ENCODE measurements around the gene ZC3H4.

DNA sequence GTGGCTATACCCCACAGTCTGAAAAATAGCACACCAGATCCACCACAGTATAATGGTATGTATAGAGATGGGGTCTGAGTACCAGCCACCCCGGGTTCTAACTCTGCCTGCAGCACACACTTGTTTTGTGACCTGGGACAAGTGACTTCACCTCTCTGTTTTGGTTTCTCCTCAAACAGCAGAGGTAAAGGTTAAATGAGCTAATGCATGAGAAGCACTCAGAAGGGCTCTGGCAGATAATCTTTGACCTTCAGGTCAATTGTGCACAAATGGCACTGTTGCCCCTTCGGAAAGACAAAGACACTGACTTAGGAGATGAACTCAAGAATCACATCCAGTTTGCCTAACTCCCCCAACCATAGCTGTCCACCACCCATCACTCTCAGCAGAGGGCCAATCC is 7.7 kb downstream of the ZC3H4 start:
- TF ChIP-seq, protein P1, sequence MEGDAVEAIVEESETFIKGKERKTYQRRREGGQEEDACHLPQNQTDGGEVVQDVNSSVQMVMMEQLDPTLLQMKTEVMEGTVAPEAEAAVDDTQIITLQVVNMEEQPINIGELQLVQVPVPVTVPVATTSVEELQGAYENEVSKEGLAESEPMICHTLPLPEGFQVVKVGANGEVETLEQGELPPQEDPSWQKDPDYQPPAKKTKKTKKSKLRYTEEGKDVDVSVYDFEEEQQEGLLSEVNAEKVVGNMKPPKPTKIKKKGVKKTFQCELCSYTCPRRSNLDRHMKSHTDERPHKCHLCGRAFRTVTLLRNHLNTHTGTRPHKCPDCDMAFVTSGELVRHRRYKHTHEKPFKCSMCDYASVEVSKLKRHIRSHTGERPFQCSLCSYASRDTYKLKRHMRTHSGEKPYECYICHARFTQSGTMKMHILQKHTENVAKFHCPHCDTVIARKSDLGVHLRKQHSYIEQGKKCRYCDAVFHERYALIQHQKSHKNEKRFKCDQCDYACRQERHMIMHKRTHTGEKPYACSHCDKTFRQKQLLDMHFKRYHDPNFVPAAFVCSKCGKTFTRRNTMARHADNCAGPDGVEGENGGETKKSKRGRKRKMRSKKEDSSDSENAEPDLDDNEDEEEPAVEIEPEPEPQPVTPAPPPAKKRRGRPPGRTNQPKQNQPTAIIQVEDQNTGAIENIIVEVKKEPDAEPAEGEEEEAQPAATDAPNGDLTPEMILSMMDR (conservative IDR thresholded peaks at IDR 0.05 in 1 of 2, IDR thresholded peaks at IDR 0.05 in 1 of 2; ENCODE audit: low read depth in 1 of 2, low read length in 2 of 2), result no peak
- TF ChIP-seq EZH2 (IDR thresholded peaks at IDR 0.05; ENCODE audit: low read length, missing control alignments), result no peak

All from fibroblast of lung (primary cell).